HG03460 (cell line): ENCODE results near the gene RTP5.
"Not testable (repeated sequence)": the region's sequence is repeated elsewhere in the genome, so short reads cannot be mapped to it uniquely, and the experiment has no call there.

Source experiments
- ATAC-seq: cut with Tn5 transposase; IDR thresholded peaks from one replicate; pipeline ENCODE4 v1.9.1; 2021; ENCODE audit not compliant: unreplicated experiment

Gene RTP5

GRCh38 chr2:241869087-241869961, at the start of gene RTP5:
RTP5 (plus strand) TSS chr2:241869729; CDS start chr2:241869757, 28 bp downstream.
- no peak for ATAC-seq

GRCh38 chr2:241819947-241820624, 49.4 kb upstream of the RTP5 start:
- ATAC-seq = not testable (repeated sequence)

GRCh38 chr2:241820625-241821384, 48.7 kb upstream of the RTP5 start:
- ATAC-seq = no peak

GRCh38 chr2:241821460-241822263, 47.9 kb upstream of the RTP5 start:
- no peak for ATAC-seq

- no peak for ATAC-seq
Observed at GRCh38 chr2:241822264-241822623, 47.3 kb upstream of the RTP5 start.

- not testable (repeated sequence) for ATAC-seq
Observed at GRCh38 chr2:241823531-241824437, 45.7 kb upstream of the RTP5 start.

- ATAC-seq = no peak
Observed at GRCh38 chr2:241827394-241827793, 42.1 kb upstream of the RTP5 start.

GRCh38 chr2:241833101-241833663, 36.3 kb upstream of the RTP5 start:
- ATAC-seq = no peak

- ATAC-seq = not testable (repeated sequence)
Observed at GRCh38 chr2:241833756-241834526, 35.6 kb upstream of the RTP5 start.

GRCh38 chr2:241834527-241835210, 34.9 kb upstream of the RTP5 start:
- ATAC-seq = no peak

- ATAC-seq = no peak
Observed at GRCh38 chr2:241835611-241836010, 33.9 kb upstream of the RTP5 start.

- no peak for ATAC-seq
Observed at GRCh38 chr2:241836292-241836691, 33.2 kb upstream of the RTP5 start.

GRCh38 chr2:241837197-241837965, 32.1 kb upstream of the RTP5 start:
- ATAC-seq = no peak

GRCh38 chr2:241841181-241842066, 28.1 kb upstream of the RTP5 start:
- no peak for ATAC-seq

GRCh38 chr2:241842067-241842415, 27.5 kb upstream of the RTP5 start:
- ATAC-seq = no peak

GRCh38 chr2:241842620-241843211, 26.8 kb upstream of the RTP5 start:
- ATAC-seq = peak; percentile 59
